Skeletal muscle tissue (tissue), 4 donors: ENCODE data around the gene NLRC3. TPM values are rescaled to one million over a fixed set of nuclear protein-coding genes. Genes with fewer than 3 reads are reported as not detected.

Experiments used
- H3K27ac ChIP-seq: one replicate; pipeline ENCODE4 v1.7.0; 2013; ENCODE audit warnings: mild to moderate bottlenecking, low read depth, low read length, inconsistent platforms
- H3K27me3 ChIP-seq, 3 donors: one replicate each; pipeline ENCODE4 v1.7.0; 2013; ENCODE audit warnings: low read length in 3 of 3; ENCODE audit not compliant: control insufficient read depth in 3 of 3, insufficient read depth in 3 of 3
- H3K36me3 ChIP-seq, 3 donors: one replicate each; pipeline ENCODE4 v1.7.0; 2013; ENCODE audit warnings: low read length in 3 of 3; ENCODE audit not compliant: control insufficient read depth in 3 of 3, insufficient read depth in 3 of 3
- H3K4me1 ChIP-seq, 3 donors: one replicate each; pipeline ENCODE4 v1.7.0; 2013; ENCODE audit warnings: low read length in 3 of 3, mild to moderate bottlenecking in 3 of 3; ENCODE audit not compliant: control insufficient read depth in 3 of 3, insufficient read depth in 3 of 3
- H3K4me3 ChIP-seq, 3 donors: one replicate each; pipeline ENCODE4 v1.7.0; 2013; ENCODE audit warnings: low read length in 3 of 3
- H3K9ac ChIP-seq, 3 donors: one replicate each; pipeline ENCODE4 v1.7.0; 2013; ENCODE audit warnings: low read length in 3 of 3, mild to moderate bottlenecking in 3 of 3, moderate library complexity in 2 of 3, low read depth in 1 of 3
- H3K9me3 ChIP-seq, 3 donors: one replicate each; pipeline ENCODE4 v1.7.0; 2013; ENCODE audit warnings: low read length in 3 of 3; ENCODE audit not compliant: control insufficient read depth in 3 of 3
- total RNA-seq: library from RNA; depleted of rRNA; stranded (reverse); fragments of >200 nt; gene quantifications from one replicate; pipeline ENCODE4 v1.2.3, GENCODE V29; 2014
- donor health status: Osteomylitis.

NLRC3 gene
- total RNA-seq, 1 donor from 2014 or later: 0.52 TPM

- Histone ChIP-seq H3K4me1 (peaks cover 4 to 7% (median 7%) of the 10 kb centered on the region in 3 donors), H3K27ac (no peak overlapping the region), H3K9ac (no peak overlapping the region), H3K36me3 (peaks cover 0 to 5% (median 0%) of the 10 kb centered on the region in 3 donors), H3K9me3 (no peaks in the 10 kb centered on the region), H3K4me3 (no peak overlapping the region), H3K27me3 (no peaks in the 10 kb centered on the region)
These were observed 84.8 kb downstream of the NLRC3 start for GRCh38 chr16:3492356-3492755.

GRCh38 chr16:3490911-3491629, 86.1 kb downstream of the NLRC3 start:
- Histone ChIP-seq H3K27me3 (no peaks in the 10 kb centered on the region), H3K9ac (peak overlapping the region in 1 of 3 donors; percentile 25), H3K36me3 (peaks cover 1 to 13% (median 4%) of the 10 kb centered on the region in 3 donors), H3K4me1 (peaks cover 4 to 7% (median 7%) of the 10 kb centered on the region in 3 donors), H3K9me3 (no peaks in the 10 kb centered on the region), H3K4me3 (no peak overlapping the region), H3K27ac (no peak overlapping the region)

Other genes starting within 250 kb of the NLRC3 start
- not detected for gene OR2C1, start 221.5 kb downstream of the NLRC3 start, total RNA-seq
- 6.8 TPM for gene ZSCAN32, start 176.4 kb downstream of the NLRC3 start, total RNA-seq
- 8.9 TPM for gene ZNF174, start 176.2 kb downstream of the NLRC3 start, total RNA-seq
- 2.1 TPM for gene ZNF597, start 133.9 kb downstream of the NLRC3 start, total RNA-seq
- gene NAA60, start 133.7 kb downstream of the NLRC3 start, total RNA-seq: 15.7 TPM
- not detected for gene C16orf90, start 81.9 kb downstream of the NLRC3 start, total RNA-seq
- gene CLUAP1, start 76.4 kb downstream of the NLRC3 start, total RNA-seq: 11.5 TPM
- gene SLX4, start 34.2 kb upstream of the NLRC3 start, total RNA-seq: 1.6 TPM
- gene DNASE1, start 77.3 kb upstream of the NLRC3 start, total RNA-seq: 15.1 TPM
- gene TRAP1, start 140.1 kb upstream of the NLRC3 start, total RNA-seq: 115 TPM